GM12878 (cell line): ENCODE data around the gene SLC1A2. TPM values are rescaled to one million over a fixed set of nuclear protein-coding genes. Genes with fewer than 3 reads are reported as not detected.

Source experiments
- ATAC-seq: fragments of 200-7000 bp; cut with Tn5 transposase; 3 replicates; pipeline ENCODE4 v1.9.1; 2020; ENCODE audit warnings: mild to moderate bottlenecking, moderate library complexity
- BruUV-seq: library from RNA; stranded (reverse); fragments of 400-500 nt; replicated peaks from 2 replicates; lab custom pipeline; 2021; lab: Mats Ljungman, UMichigan
- CTCF ChIA-PET: fragments of 300-600 bp; sonication (Branson Sonifier 250); formaldehyde crosslinking; extraction: SDS; loops from one replicate; lab custom pipeline; 2021; ENCODE audit warnings: inconsistent platforms; lab: Yijun Ruan, JAX
- POLR2A ChIA-PET: fragments of 350-600 bp; formaldehyde crosslinking; extraction: SDS; loops from one replicate; lab custom pipeline; 2021; ENCODE audit warnings: inconsistent platforms; lab: Charles Lee
- RAD21 ChIA-PET: fragments of 300-600 bp; sonication (Branson Sonifier 250); formaldehyde crosslinking; loops from one replicate; lab custom pipeline; 2023; ENCODE audit warnings: antibody characterized with exemption; ENCODE audit not compliant: unreplicated experiment; lab: Charles Lee
- SMC1A ChIA-PET: fragments of 300-600 bp; sonication (Branson Sonifier 250); formaldehyde crosslinking; loops from one replicate; lab custom pipeline; 2023; ENCODE audit not compliant: unreplicated experiment, uncharacterized antibody; lab: Charles Lee
- DNase-seq: peaks from one replicate; pipeline ENCODE4 v3.0.0-alpha.2; 2011; ENCODE audit warnings: low read depth, low spot score
- FAIRE-seq: peaks from 3 replicates; lab custom pipeline; 2011; peaks lifted over from hg19 to GRCh38; lab: Jason Lieb, UNC
- H2AFZ ChIP-seq: 2 replicates; pipeline ENCODE4 v1.6.0; 2011; ENCODE audit warnings: low read depth, low read length, control low read depth; ENCODE audit not compliant: control insufficient read depth
- H3K27ac ChIP-seq: 2 replicates; pipeline ENCODE4 v1.5.1; 2011; ENCODE audit warnings: control low read depth; ENCODE audit not compliant: control insufficient read depth, insufficient read depth
- H3K27me3 ChIP-seq, 2 experiments: replicated peaks in 1 of 2; 2 replicates each; pipeline versions ENCODE4 v1.6.0 to v1.6.1; 2011; ENCODE audit warnings: low read length in 1 of 2; ENCODE audit not compliant: control insufficient read depth in 2 of 2, insufficient read depth in 2 of 2
- H3K36me3 ChIP-seq, 2 experiments: 2 replicates each; pipeline ENCODE4 v1.5.1; 2011; ENCODE audit warnings: low read length in 1 of 2; ENCODE audit not compliant: control insufficient read depth in 2 of 2, insufficient read depth in 2 of 2
- H3K4me1 ChIP-seq: 2 replicates; pipeline ENCODE4 v1.6.1; 2011; ENCODE audit warnings: mild to moderate bottlenecking, low read length, moderate library complexity, mixed read lengths; ENCODE audit not compliant: control insufficient read depth, insufficient read depth
- H3K4me2 ChIP-seq: 2 replicates; pipeline ENCODE4 v1.6.0; 2011; ENCODE audit warnings: control low read depth; ENCODE audit not compliant: control insufficient read depth, insufficient read depth
- H3K4me3 ChIP-seq: fragments of 200-600 bp; sonication (generic); 2 replicates; pipeline ENCODE4 v1.5.1; 2016
- H3K79me2 ChIP-seq: 2 replicates; pipeline ENCODE4 v1.6.0; 2011; ENCODE audit warnings: low read length; ENCODE audit not compliant: control insufficient read depth, insufficient read depth
- H3K9ac ChIP-seq: 2 replicates; pipeline ENCODE4 v1.8.0; 2011; ENCODE audit warnings: low read length, control low read depth, mixed read lengths; ENCODE audit not compliant: control insufficient read depth, insufficient read depth
- H3K9me3 ChIP-seq: replicated peaks from 3 replicates; pipeline ENCODE4 v1.5.1; 2011; ENCODE audit warnings: mild to moderate bottlenecking, low read length; ENCODE audit not compliant: control insufficient read depth, insufficient read depth
- H4K20me1 ChIP-seq: 2 replicates; pipeline ENCODE4 v1.6.0; 2011; ENCODE audit not compliant: control insufficient read depth, insufficient read depth
- LARP7 ChIP-seq: fragments of 450-650 bp; IDR thresholded peaks from 2 replicates; pipeline ENCODE4 v1.6.1; 2017; ENCODE audit warnings: mild to moderate bottlenecking
- NFIC ChIP-seq: IDR thresholded peaks from 2 replicates; pipeline ENCODE4 v1.6.1; 2012; ENCODE audit warnings: low read depth, mild to moderate bottlenecking, inconsistent platforms, low read length, moderate library complexity
- WGBS: methylation state at CpG from one replicate; pipeline ENCODE4 v1.1.6; 2016; ENCODE audit warnings: low lambda C conversion rate; ENCODE audit not compliant: insufficient replicate concordance, insufficient coverage; ENCODE audit errors: missing lambda C conversion rate; 5-methylcytosine and 5-hydroxymethylcytosine counted together
- in situ Hi-C: fragments of 300-500 bp; cut with MboI; formaldehyde crosslinking; loops from 9 replicates; pipeline ENCODE4 v1.14.3; 2018; ENCODE audit warnings: mixed read lengths
- intact Hi-C: fragments of 100-400 bp; cut with micrococcal nuclease; formaldehyde crosslinking; loops from one replicate; pipeline ENCODE4 v1.14.2; 2022; ENCODE audit not compliant: unreplicated experiment
- polyA plus RNA-seq, 11 experiments: library from polyadenylated mRNA; depleted of rRNA in 4 of 11; unstranded in 6 of 11; stranded (reverse) in 5 of 11; fragments of >200 nt; fragmentation: Nextera tagmentation in 4 of 11; fragmentation: Illumina TruSeq in 1 of 11; extraction: Ambion mirVana in 4 of 11; extraction: Trizol in 1 of 11; gene quantifications; 1 replicate in 1 of 11; 2 replicates in 10 of 11; pipeline versions ENCODE4 v1.2.1 to v1.2.3, GENCODE V29; 2011 to 2016; ENCODE audit warnings: inconsistent platforms in 2 of 11, missing spikeins in 2 of 11, low read depth in 1 of 11
- total RNA-seq, 4 experiments: library from RNA; depleted of rRNA in 3 of 4; stranded (reverse); fragments of >200 nt in 3 of 4; fragmentation: Illumina TruSeq in 1 of 4; extraction: Trizol in 1 of 4; gene quantifications; 2 replicates each; pipeline versions ENCODE4 v1.2.1 to v1.2.3, GENCODE V29; 2013 to 2021
- TF ChIP-seq, protein P1 (sequence below): IDR thresholded peaks from 2 replicates; pipeline ENCODE4 v1.6.1; 2012; ENCODE audit warnings: improper control_type of control experiment, low read depth, low read length; ENCODE audit not compliant: insufficient replicate concordance
- TF ChIP-seq, protein P2 (sequence below): IDR thresholded peaks from 2 replicates; pipeline ENCODE4 v1.6.1; 2011; ENCODE audit warnings: low read depth, low read length, improper control_type of control experiment, borderline replicate concordance

The SLC1A2 gene
- total and polyA plus RNA-seq, 10 of the 15 experiments (the other 5 are each of a cell fraction or from before 2014, with no cell fraction given): 0.01 to 0.84 (median 0.22) TPM; not detected in 1

DNA sequence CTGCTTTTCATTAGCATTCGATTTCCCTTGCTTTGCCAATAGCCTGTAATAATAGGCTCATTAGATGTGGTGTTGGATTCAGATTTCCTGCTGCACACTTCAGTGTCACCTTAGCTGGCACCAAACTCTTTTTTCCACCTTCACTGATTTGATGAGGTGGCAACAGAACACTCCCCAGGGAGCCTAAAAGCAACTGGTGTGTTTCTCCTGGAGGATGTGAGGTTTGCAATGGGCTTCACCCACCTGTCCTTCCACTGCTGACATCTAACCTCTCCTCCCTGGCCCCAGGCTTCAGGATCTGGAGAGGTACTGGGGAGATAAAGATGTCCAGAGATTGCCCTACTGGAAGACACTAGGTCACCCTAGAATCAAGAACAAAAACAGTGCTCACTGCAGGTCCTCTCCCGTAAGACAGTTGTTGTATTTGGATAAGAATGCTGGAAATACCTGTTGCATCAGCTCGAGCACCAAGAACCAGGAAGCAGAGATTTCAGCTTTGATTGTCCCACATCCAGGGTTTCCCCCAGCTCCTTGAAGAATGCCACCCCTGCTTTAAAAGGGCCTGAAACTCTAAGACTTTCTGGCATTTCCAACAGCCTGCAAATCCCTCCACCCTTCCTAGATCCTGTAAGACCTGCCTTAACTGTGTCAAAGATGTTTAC, 96.9 kb downstream of the SLC1A2 start:
- TF ChIP-seq NFIC: no peak
- no peak for TF ChIP-seq LARP7
- TF ChIP-seq, protein P1, sequence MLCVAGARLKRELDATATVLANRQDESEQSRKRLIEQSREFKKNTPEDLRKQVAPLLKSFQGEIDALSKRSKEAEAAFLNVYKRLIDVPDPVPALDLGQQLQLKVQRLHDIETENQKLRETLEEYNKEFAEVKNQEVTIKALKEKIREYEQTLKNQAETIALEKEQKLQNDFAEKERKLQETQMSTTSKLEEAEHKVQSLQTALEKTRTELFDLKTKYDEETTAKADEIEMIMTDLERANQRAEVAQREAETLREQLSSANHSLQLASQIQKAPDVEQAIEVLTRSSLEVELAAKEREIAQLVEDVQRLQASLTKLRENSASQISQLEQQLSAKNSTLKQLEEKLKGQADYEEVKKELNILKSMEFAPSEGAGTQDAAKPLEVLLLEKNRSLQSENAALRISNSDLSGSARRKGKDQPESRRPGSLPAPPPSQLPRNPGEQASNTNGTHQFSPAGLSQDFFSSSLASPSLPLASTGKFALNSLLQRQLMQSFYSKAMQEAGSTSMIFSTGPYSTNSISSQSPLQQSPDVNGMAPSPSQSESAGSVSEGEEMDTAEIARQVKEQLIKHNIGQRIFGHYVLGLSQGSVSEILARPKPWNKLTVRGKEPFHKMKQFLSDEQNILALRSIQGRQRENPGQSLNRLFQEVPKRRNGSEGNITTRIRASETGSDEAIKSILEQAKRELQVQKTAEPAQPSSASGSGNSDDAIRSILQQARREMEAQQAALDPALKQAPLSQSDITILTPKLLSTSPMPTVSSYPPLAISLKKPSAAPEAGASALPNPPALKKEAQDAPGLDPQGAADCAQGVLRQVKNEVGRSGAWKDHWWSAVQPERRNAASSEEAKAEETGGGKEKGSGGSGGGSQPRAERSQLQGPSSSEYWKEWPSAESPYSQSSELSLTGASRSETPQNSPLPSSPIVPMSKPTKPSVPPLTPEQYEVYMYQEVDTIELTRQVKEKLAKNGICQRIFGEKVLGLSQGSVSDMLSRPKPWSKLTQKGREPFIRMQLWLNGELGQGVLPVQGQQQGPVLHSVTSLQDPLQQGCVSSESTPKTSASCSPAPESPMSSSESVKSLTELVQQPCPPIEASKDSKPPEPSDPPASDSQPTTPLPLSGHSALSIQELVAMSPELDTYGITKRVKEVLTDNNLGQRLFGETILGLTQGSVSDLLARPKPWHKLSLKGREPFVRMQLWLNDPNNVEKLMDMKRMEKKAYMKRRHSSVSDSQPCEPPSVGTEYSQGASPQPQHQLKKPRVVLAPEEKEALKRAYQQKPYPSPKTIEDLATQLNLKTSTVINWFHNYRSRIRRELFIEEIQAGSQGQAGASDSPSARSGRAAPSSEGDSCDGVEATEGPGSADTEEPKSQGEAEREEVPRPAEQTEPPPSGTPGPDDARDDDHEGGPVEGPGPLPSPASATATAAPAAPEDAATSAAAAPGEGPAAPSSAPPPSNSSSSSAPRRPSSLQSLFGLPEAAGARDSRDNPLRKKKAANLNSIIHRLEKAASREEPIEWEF: no peak
- TF ChIP-seq, protein P2, sequence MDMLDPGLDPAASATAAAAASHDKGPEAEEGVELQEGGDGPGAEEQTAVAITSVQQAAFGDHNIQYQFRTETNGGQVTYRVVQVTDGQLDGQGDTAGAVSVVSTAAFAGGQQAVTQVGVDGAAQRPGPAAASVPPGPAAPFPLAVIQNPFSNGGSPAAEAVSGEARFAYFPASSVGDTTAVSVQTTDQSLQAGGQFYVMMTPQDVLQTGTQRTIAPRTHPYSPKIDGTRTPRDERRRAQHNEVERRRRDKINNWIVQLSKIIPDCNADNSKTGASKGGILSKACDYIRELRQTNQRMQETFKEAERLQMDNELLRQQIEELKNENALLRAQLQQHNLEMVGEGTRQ: no peak
- ChIA-PET POLR2A (no interaction called here), CTCF (interaction anchor here (0.6 to 1.1 kb wide), 2 partner anchors 11 to 1305 kb away, joined by 3 to 6 read pairs; no protein-coding TSS in a partner anchor), RAD21 (no interaction called here), SMC1A (interaction anchor here (1.1 to 1.6 kb wide), 2 partner anchors 9 to 13 kb away, joined by 3 to 5 read pairs; no protein-coding TSS in a partner anchor)
- Histone ChIP-seq H3K36me3 (no peaks in the 10 kb centered on the region), H3K9me3 (no peaks in the 10 kb centered on the region), H2AFZ (no peak overlapping the region), H3K27me3 (no peaks in the 10 kb centered on the region), H4K20me1 (no peaks in the 10 kb centered on the region), H3K9ac (no peak overlapping the region), H3K79me2 (no peaks in the 10 kb centered on the region), H3K4me1 (peaks cover 12% of the 10 kb centered on the region), H3K4me2 (no peak overlapping the region), H3K4me3 (no peak overlapping the region), H3K27ac (no peak overlapping the region)
- WGBS: 42% methylated on average over 3 of the region's 3 CpGs
- no peak for DNase-seq
- in situ Hi-C loops: no loop called here
- no peak for ATAC-seq
- no TSS peak for BruUV-seq
- FAIRE-seq: no peak
- intact Hi-C loops: no loop called here
